GM21447 (cell line): ENCODE data around the gene NELFCD.

Experiments
- ATAC-seq: cut with Tn5 transposase; IDR thresholded peaks from one replicate; pipeline ENCODE4 v1.9.1; 2021; ENCODE audit not compliant: unreplicated experiment

Gene NELFCD

DNA sequence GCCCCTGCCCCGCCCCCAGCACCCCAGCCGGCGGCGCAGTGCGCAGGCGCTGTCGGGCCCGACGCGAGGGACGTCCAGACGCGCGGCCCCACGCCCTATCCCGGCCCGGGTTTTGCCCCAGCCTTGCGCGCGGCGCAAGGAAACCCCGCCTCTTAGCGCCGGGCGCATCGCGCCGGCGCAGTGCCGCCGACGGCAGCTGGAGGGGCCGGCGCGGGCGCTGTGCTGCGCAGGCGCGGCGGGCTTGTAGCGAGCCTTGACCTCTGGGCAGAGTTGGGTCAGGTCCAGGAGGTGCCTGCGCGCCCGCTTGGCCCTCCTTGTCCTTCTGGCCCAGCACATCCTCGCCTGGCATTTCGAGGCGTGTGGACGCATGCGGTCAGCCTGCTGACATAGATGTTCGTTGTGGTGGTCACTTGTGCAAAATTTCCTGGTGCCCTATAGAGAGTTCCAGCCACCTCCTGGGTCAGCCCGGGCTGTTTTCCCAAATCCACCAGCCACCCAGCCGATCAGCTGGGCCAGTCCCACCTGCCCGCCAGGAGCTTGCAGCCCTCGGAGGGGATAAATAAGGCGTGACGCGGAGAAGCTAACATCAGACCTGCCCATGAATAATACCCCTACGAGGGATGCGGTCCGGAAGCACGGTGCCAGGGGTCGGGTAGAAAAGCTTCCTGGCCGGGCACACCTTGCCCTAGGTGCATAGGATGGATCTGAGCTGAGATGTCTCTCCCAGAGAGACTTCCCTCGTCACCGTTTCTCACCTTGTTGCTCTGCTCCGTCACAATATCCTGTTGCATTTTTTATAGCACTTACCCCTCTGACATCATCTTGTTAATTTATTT is 62.0 kb downstream of the NELFCD start:
- ATAC-seq, result peak; percentile 87

DNA sequence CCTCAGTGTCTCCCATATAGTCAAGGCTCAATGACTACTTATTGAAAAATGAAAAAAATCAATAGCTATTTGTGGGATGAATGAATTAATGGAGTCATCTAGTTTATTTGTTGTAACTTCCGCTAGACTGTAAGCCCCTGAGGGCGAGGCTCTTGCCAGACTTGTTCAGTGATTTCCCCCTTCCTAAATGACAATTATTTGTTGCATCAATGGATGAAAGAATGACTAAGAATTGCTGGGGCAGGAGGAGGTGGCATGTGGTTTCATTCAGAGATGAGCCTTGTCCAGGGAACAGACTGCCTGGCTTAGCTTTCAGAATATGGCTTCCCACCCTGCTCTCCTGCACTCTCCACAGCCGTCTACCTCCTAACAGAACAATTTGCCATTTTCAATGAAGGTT is 62.6 kb downstream of the NELFCD start:
- no peak for ATAC-seq

DNA sequence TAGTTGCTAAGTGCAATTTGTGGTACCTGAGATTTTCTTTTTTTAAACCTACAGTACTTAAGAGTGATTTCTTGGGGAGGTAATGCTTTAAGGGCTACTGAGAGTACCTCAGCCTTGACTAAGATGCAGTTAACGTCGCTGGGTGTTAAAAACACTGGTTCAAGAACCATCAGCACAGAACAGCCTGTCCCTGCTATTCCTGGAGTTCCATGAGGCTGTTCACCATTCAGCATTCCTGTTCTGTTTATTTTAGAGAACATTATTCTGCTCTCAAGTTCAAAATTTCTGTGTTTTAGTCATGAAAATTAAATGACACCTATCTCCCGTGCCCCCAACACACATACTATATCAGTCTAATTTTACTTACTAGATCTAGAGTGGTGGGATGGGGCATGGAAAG is 63.2 kb downstream of the NELFCD start:
- no peak for ATAC-seq
